Common myeloid progenitor, CD34-positive (primary cell): Measurements from ENCODE around the gene RUFY2.

Source experiments
- CTCF ChIA-PET: fragments of 350-600 bp; sonication (Branson Sonifier 250); formaldehyde crosslinking; loops from one replicate; lab custom pipeline; 2021; ENCODE audit warnings: antibody characterized with exemption; lab: Charles Lee
- POLR2A ChIA-PET: fragments of 350-600 bp; sonication (Branson Sonifier 250); formaldehyde crosslinking; loops from one replicate; lab custom pipeline; 2021; ENCODE audit warnings: antibody characterized with exemption; lab: Charles Lee
- DNase-seq, 3 donors: peaks; one replicate each; pipeline versions ENCODE4 v3.0.0 to v3.0.0-alpha.2; 2013
- H3K27ac ChIP-seq, 2 experiments: 1 replicate in 1 of 2; 2 replicates in 1 of 2; pipeline ENCODE4 v1.7.0; 2013; ENCODE audit warnings: inconsistent platforms in 2 of 2, low read length in 2 of 2, mild to moderate bottlenecking in 2 of 2, low read depth in 1 of 2, moderate library complexity in 1 of 2; ENCODE audit not compliant: severe bottlenecking in 2 of 2, insufficient read depth in 1 of 2, poor library complexity in 1 of 2
- H3K27me3 ChIP-seq, 5 experiments: replicated peaks in 2 of 5; 1 replicate in 3 of 5; 2 replicates in 2 of 5; pipeline versions ENCODE4 v1.6.1 to v1.7.0; 2013; ENCODE audit warnings: low read length in 4 of 5, mild to moderate bottlenecking in 2 of 5, moderate library complexity in 2 of 5, inconsistent platforms in 1 of 5; ENCODE audit not compliant: insufficient read depth in 5 of 5, control insufficient read depth in 4 of 5
- H3K36me3 ChIP-seq, 4 experiments: 1 replicate in 2 of 4; 2 replicates in 2 of 4; pipeline versions ENCODE4 v1.6.1 to v1.7.0; 2013; ENCODE audit warnings: low read length in 3 of 4, control low read depth in 1 of 4, mild to moderate bottlenecking in 1 of 4; ENCODE audit not compliant: control insufficient read depth in 4 of 4, insufficient read depth in 4 of 4
- H3K4me1 ChIP-seq, 4 experiments: 1 replicate in 3 of 4; 2 replicates in 1 of 4; pipeline versions ENCODE4 v1.6.1 to v1.7.1; 2013; ENCODE audit warnings: low read length in 3 of 4, mild to moderate bottlenecking in 3 of 4, control low read depth in 1 of 4, inconsistent platforms in 1 of 4, moderate library complexity in 1 of 4; ENCODE audit not compliant: control insufficient read depth in 4 of 4, insufficient read depth in 4 of 4; ENCODE audit errors: control extremely low read depth in 1 of 4
- H3K4me3 ChIP-seq, 7 experiments: 1 replicate in 4 of 7; 2 replicates in 3 of 7; pipeline versions ENCODE4 v1.5.1 to v1.7.0; 2013; ENCODE audit warnings: mild to moderate bottlenecking in 7 of 7, low read length in 6 of 7, moderate library complexity in 6 of 7, inconsistent platforms in 2 of 7, low read depth in 2 of 7, control low read depth in 1 of 7; ENCODE audit not compliant: insufficient read depth in 4 of 7, control insufficient read depth in 1 of 7; ENCODE audit errors: extremely low read depth in 1 of 7
- H3K9me3 ChIP-seq, 5 experiments: 1 replicate in 4 of 5; 2 replicates in 1 of 5; pipeline versions ENCODE4 v1.6.1 to v1.7.1; 2013; ENCODE audit warnings: low read length in 4 of 5, mild to moderate bottlenecking in 2 of 5, inconsistent platforms in 1 of 5, low read depth in 1 of 5, moderate library complexity in 1 of 5; ENCODE audit not compliant: control insufficient read depth in 4 of 5, insufficient read depth in 2 of 5; ENCODE audit errors: control extremely low read depth in 1 of 5
- WGBS: methylation state at CpG from one replicate; pipeline ENCODE4 v1.1.5; 2013; ENCODE audit not compliant: insufficient coverage; 5-methylcytosine and 5-hydroxymethylcytosine counted together

The RUFY2 gene

GRCh38 chr10:68296843-68297663 is 110.0 kb downstream of the RUFY2 start:
- H3K36me3 ChIP-seq = no peaks in the 10 kb centered on the region
- CTCF ChIA-PET = interaction anchor here (0.6 kb wide), 1 partner anchor 26 kb away, joined by 3 read pairs; no protein-coding TSS in a partner anchor
- H3K27ac ChIP-seq = no peak overlapping the region
- 81% methylated on average over 6 of the region's 9 CpGs for WGBS
- DNase-seq = no peak
- H3K9me3 ChIP-seq = no peaks in the 10 kb centered on the region
- POLR2A ChIA-PET = no interaction called here
- H3K4me3 ChIP-seq = no peak overlapping the region
- no peaks in the 10 kb centered on the region for H3K27me3 ChIP-seq
- H3K4me1 ChIP-seq = peaks cover 0 to 6% (median 0%) of the 10 kb centered on the region in 4 experiments
